Body of pancreas (tissue), 4 donors: ENCODE results near the gene KRTAP1-1. TPM values are rescaled to one million over a fixed set of nuclear protein-coding genes. Genes with fewer than 3 reads are reported as not detected.
A peak's percentile ranks its signal among the peaks of the same experiment; 100 is the strongest.
"Not testable (repeated sequence)": the region's sequence is repeated elsewhere in the genome, so short reads cannot be mapped to it uniquely, and the experiment has no call there.

ENCODE experiments used
- ATAC-seq: fragments of 150-250 bp; one replicate; pipeline ENCODE4 v1.9.1; 2016
- DNase-seq, 4 donors: peaks; one replicate each; pipeline ENCODE4 v3.0.0-alpha.2; 2019
- H3K27ac ChIP-seq, 4 donors: fragments of 200-600 bp; sonication (generic); 1 replicate in 3 of 4; 2 replicates in 1 of 4; pipeline versions ENCODE4 v1.5.1 to v1.6.1; 2016 to 2019; ENCODE audit warnings: mild to moderate bottlenecking in 1 of 4, mixed read lengths in 1 of 4, moderate library complexity in 1 of 4
- H3K27me3 ChIP-seq, 2 donors: fragments of 200-600 bp; sonication (generic); one replicate each; pipeline ENCODE4 v1.6.0; 2016; ENCODE audit warnings: mild to moderate bottlenecking in 1 of 2
- H3K36me3 ChIP-seq, 2 donors: fragments of 200-600 bp; sonication (generic); replicated peaks in 1 of 2; 2 replicates each; pipeline ENCODE4 v1.5.1; 2016; ENCODE audit warnings: low read depth in 2 of 2; ENCODE audit not compliant: insufficient read depth in 1 of 2
- H3K4me1 ChIP-seq: fragments of 200-600 bp; sonication (generic); one replicate; pipeline ENCODE4 v1.6.0; 2016
- H3K4me3 ChIP-seq, 2 donors: fragments of 200-600 bp; sonication (generic); 1 replicate in 1 of 2; 2 replicates in 1 of 2; pipeline ENCODE4 v1.5.1; 2016 to 2019
- H3K9me3 ChIP-seq, 3 donors: fragments of 200-600 bp; sonication (generic); 1 replicate in 2 of 3; 2 replicates in 1 of 3; pipeline ENCODE4 v1.5.1; 2016
- POLR2A ChIP-seq, 3 donors: fragments of 450-650 bp; IDR thresholded peaks; one replicate each; pipeline ENCODE4 v1.6.1; 2016; ENCODE audit warnings: antibody characterized with exemption in 3 of 3, mild to moderate bottlenecking in 2 of 3
- WGBS, 2 donors: methylation state at CpG; one replicate each; pipeline ENCODE4 v1.1.5; 2017; 5-methylcytosine and 5-hydroxymethylcytosine counted together
- intact Hi-C: fragments of 100-400 bp; cut with DNase I; formaldehyde crosslinking; loops from one replicate; pipeline ENCODE4 v1.15.1; 2023
- total RNA-seq, 2 donors: library from RNA; depleted of rRNA; stranded (reverse); fragments of >200 nt; gene quantifications; one replicate each; pipeline ENCODE4 v1.1.0, GENCODE V29; 2016
- TF ChIP-seq, protein P1 (sequence below), 7 experiments: fragments of 450-650 bp in 4 of 7; fragments of 200-600 bp in 3 of 7; sonication (generic) in 3 of 7; IDR thresholded peaks; one replicate each; pipeline ENCODE4 v1.5.1; 2016 to 2019; ENCODE audit warnings: antibody characterized with exemption in 7 of 7

Gene KRTAP1-1, protein sequence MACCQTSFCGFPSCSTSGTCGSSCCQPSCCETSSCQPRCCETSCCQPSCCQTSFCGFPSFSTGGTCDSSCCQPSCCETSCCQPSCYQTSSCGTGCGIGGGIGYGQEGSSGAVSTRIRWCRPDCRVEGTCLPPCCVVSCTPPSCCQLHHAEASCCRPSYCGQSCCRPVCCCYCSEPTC
- not detected for total RNA-seq

DNA sequence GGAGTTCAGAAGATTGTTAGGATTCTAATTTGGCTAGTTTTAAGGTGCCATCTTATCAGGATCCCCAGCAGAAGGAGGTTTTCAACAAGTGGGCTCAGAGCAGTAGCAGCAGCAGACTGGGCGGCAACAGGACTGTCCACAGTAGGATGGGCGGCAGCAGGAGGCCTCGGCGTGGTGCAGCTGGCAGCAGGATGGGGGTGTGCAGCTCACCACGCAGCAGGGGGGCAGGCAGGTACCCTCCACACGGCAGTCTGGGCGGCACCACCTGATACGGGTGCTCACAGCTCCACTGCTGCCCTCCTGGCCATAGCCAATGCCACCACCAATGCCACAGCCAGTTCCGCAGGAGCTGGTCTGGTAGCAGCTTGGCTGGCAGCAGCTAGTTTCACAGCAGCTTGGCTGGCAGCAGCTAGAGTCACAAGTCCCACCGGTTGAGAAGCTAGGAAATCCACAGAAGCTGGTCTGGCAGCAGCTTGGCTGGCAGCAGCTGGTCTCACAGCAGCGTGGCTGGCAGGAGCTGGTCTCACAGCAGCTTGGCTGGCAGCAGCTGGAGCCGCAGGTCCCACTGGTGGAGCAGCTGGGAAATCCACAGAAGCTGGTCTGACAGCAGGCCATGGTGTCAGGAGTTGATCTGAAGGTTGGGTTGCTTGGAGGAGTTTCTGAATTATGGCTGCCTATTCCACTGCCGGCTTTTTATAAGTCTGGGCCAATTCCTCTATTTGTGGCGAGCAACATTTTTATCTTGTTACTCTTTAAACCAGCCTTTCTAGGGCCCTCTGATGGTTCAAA lies at the start of gene KRTAP1-1:
KRTAP1-1 (minus strand) TSS at position 668 of the 789 bp plus-strand sequence; CDS start at position 615, 53 bp downstream.
- H3K4me3 ChIP-seq, H3K36me3 ChIP-seq, intact Hi-C loops, H3K27me3 ChIP-seq, H3K9me3 ChIP-seq: not testable (repeated sequence)
- TF ChIP-seq, protein P1, sequence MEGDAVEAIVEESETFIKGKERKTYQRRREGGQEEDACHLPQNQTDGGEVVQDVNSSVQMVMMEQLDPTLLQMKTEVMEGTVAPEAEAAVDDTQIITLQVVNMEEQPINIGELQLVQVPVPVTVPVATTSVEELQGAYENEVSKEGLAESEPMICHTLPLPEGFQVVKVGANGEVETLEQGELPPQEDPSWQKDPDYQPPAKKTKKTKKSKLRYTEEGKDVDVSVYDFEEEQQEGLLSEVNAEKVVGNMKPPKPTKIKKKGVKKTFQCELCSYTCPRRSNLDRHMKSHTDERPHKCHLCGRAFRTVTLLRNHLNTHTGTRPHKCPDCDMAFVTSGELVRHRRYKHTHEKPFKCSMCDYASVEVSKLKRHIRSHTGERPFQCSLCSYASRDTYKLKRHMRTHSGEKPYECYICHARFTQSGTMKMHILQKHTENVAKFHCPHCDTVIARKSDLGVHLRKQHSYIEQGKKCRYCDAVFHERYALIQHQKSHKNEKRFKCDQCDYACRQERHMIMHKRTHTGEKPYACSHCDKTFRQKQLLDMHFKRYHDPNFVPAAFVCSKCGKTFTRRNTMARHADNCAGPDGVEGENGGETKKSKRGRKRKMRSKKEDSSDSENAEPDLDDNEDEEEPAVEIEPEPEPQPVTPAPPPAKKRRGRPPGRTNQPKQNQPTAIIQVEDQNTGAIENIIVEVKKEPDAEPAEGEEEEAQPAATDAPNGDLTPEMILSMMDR (IDR thresholded peaks at IDR 0.05): peak in 3 of 7 experiments; percentile 23 to 40 (median 32)
- 48% methylated on average over 11 to 14 of the region's 14 CpGs for WGBS, 2 donors
- peak within 1 kb of the TSS in 3 of 4 donors; percentile 35 to 60 (median 49) for H3K27ac ChIP-seq
- H3K4me1 ChIP-seq: peaks cover 13% of the 10 kb centered on the region
- ATAC-seq (peak; percentile 73), DNase-seq (peak; percentile 62 to 82 (median 71))

DNA sequence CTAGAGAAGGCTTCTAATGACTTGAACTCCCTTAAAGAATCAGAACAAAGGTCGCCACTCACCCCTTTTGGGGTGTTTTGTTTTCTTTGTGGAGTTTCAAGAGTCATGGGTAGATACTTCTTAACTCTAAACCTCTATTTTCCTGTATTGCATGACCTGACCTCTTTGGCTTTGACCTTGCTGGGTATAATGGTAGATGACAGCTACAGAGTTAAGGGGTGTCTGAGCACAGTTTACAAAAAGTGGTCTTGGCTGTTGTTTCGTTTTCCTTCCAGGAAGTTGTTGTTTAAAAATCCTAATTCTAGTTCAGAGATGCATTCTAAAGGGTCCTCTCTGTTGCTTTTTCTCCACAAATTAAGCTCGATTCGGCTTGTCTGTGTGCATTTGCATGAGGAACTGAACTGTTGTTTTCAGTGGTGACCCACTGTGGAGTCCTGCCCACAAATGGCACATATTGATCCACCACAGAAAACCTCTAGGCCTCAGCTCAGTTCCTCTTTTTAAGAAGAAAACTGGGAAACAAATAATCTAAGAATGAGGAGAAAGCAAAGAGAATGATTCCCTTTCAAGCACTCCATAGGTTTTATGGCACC lies 47.6 kb upstream of the KRTAP1-1 start:
- DNase-seq, H3K4me1 ChIP-seq, H3K4me3 ChIP-seq, H3K27me3 ChIP-seq, H3K36me3 ChIP-seq, ATAC-seq, H3K9me3 ChIP-seq, H3K27ac ChIP-seq, intact Hi-C loops: not testable (repeated sequence)
- WGBS, 2 donors: 37 to 61% methylated on average over 4 of the region's 4 CpGs

DNA sequence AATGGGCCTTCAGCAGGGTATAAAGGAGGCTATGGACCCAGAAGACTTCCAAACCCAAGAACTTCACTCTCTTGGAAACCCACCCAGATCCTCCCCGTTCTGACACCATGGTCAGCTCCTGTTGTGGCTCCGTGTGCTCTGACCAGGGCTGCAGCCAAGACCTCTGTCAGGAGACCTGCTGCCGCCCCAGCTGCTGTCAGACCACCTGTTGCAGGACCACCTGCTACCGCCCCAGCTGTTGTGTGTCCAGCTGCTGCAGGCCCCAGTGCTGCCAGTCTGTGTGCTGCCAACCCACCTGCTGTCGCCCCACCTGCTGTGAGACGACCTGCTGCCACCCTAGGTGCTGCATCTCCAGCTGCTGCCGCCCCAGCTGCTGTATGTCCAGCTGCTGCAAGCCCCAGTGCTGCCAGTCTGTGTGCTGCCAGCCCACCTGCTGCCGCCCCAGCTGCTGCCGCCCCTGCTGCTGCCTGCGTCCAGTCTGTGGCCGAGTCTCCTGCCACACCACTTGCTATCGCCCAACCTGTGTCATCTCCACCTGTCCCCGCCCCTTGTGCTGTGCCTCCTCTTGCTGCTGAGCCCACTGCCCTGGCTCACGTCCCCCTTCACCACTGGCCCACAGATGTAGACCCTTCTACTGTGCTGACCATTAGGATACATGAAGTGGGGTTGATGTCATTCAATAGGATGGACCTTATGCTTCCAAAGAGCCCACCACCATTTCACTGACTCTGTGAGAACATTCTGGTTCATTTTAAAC lies 43.0 kb upstream of the KRTAP1-1 start, which contains the start of gene KRTAP4-7:
KRTAP4-7 (plus strand) TSS at position 51 of the 757 bp plus-strand sequence; CDS start at position 108, 57 bp downstream.
- DNase-seq, H3K27ac ChIP-seq, H3K27me3 ChIP-seq, H3K9me3 ChIP-seq, H3K4me1 ChIP-seq, intact Hi-C loops, ATAC-seq, H3K4me3 ChIP-seq, H3K36me3 ChIP-seq: not testable (repeated sequence)
- whole genome bisulfite sequencing, 2 donors: 53 to 58% methylated on average over 6 to 8 of the region's 14 CpGs

DNA sequence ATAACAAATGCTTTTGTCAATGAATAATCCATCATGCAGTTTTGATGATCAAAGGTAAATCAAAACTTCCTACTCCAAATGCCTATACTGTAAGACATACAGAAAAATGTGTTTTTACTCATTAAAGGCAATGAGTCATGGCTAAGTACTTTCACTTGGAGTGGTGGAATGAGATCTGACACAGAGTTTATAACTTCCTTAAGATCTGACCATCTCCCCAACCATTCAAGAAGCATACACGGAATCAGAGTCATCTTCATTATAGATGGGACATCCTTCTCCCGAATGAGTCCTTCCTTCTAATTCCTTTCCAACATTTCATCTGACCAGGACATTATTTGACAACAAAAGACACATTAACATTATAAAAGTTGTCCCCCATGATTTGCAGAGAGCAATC lies 42.2 kb upstream of the KRTAP1-1 start:
- H3K4me3 ChIP-seq, intact Hi-C loops, H3K27me3 ChIP-seq, DNase-seq, H3K9me3 ChIP-seq, H3K36me3 ChIP-seq, ATAC-seq, H3K4me1 ChIP-seq, H3K27ac ChIP-seq: not testable (repeated sequence)
- WGBS, 2 donors: 59% methylated on average over 2 of the region's 2 CpGs

DNA sequence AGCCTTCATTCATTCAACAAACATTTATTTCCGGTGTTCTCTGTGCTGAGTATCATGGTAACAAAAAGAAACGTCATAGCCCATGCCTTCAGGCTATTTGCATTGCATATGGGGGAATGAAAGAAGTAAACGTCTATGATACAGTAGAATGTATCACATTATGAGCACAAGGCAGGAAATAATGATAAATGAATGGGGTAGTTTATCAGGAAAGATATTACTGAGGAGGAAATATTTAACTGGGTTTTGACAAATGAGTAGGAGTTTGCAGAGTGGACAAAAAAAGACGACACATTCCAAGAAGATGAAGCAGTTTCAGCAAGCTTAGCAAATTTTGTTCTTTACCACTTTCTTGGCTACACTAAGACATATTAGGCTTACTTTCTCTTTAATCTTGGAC lies 41.4 kb upstream of the KRTAP1-1 start:
- intact Hi-C loops: no loop called here
- DNase-seq (no peak), ATAC-seq (no peak)
- no peaks in the 10 kb centered on the region for H3K4me1 ChIP-seq
- H3K27ac ChIP-seq: no peak overlapping the region
- H3K9me3 ChIP-seq: no peaks in the 10 kb centered on the region
- WGBS, 2 donors: 28 to 42% methylated on average over 4 of the region's 4 CpGs
- H3K4me3 ChIP-seq: no peak overlapping the region
- no peaks in the 10 kb centered on the region for H3K27me3 ChIP-seq
- no peak for TF ChIP-seq POLR2A (IDR thresholded peaks at IDR 0.05)
- TF ChIP-seq, protein P1 (IDR thresholded peaks at IDR 0.05): no peak
- H3K36me3 ChIP-seq: no peaks in the 10 kb centered on the region

GRCh38 chr17:41076788-41077187 lies 35.5 kb upstream of the KRTAP1-1 start:
- TF ChIP-seq POLR2A (IDR thresholded peaks at IDR 0.05): no peak
- TF ChIP-seq, protein P1 (IDR thresholded peaks at IDR 0.05): no peak
- Histone ChIP-seq H3K27me3 (no peaks in the 10 kb centered on the region), H3K27ac (no peak overlapping the region), H3K4me1 (no peaks in the 10 kb centered on the region), H3K4me3 (no peak overlapping the region), H3K9me3 (no peaks in the 10 kb centered on the region), H3K36me3 (no peaks in the 10 kb centered on the region)
- no peak for DNase-seq
- ATAC-seq: no peak
- intact Hi-C loops: no loop called here
